Large intestine (tissue), 12 donors: ENCODE measurements around the gene APOD. TPM values are rescaled to one million over a fixed set of nuclear protein-coding genes. Genes with fewer than 3 reads are reported as not detected.
"Not testable (repeated sequence)": the region's sequence is repeated elsewhere in the genome, so short reads cannot be mapped to it uniquely, and the experiment has no call there.

Experiments
- DNase-seq, 2 donors: peaks; one replicate each; pipeline versions ENCODE4 v3.0.0 to v3.0.0-alpha.2; 2013
- H3K27ac ChIP-seq: one replicate; pipeline ENCODE4 v1.5.1; 2013; ENCODE audit warnings: low read length
- H3K27me3 ChIP-seq: 2 replicates; pipeline ENCODE4 v1.6.1; 2013; ENCODE audit warnings: low read length; ENCODE audit not compliant: control insufficient read depth, insufficient read depth
- H3K36me3 ChIP-seq: 2 replicates; pipeline ENCODE4 v1.6.1; 2013; ENCODE audit warnings: low read length; ENCODE audit not compliant: control insufficient read depth, insufficient read depth
- H3K4me1 ChIP-seq: one replicate; pipeline ENCODE4 v1.6.1; 2013; ENCODE audit warnings: low read length; ENCODE audit not compliant: control insufficient read depth, insufficient read depth
- H3K4me3 ChIP-seq: one replicate; pipeline ENCODE4 v1.5.1; 2013; ENCODE audit warnings: low read length
- H3K9me3 ChIP-seq: one replicate; pipeline ENCODE4 v1.6.1; 2013; ENCODE audit warnings: mild to moderate bottlenecking, low read depth, low read length, moderate library complexity; ENCODE audit not compliant: control insufficient read depth
- WGBS: methylation state at CpG from one replicate; pipeline ENCODE4 v1.1.5; 2013; ENCODE audit warnings: low lambda C conversion rate; ENCODE audit not compliant: insufficient coverage; 5-methylcytosine and 5-hydroxymethylcytosine counted together
- long read RNA-seq, 11 donors: transcript quantifications; one replicate each; lab custom pipeline, GENCODE V29; 2026
- polyA plus RNA-seq: library from polyadenylated mRNA; unstranded; fragments of 120-200 nt; gene quantifications from one replicate; pipeline ENCODE4 v1.2.1, GENCODE V29; 2013

Gene APOD
- polyA plus RNA-seq: 12.6 TPM
- long read RNA-seq, donor 1, partial matches to known transcripts: 12 of 15 reads
- long read RNA-seq, donor 1, other reads (novel, unspliced or antisense): 0 of 15 reads
- long read RNA-seq, donor 2, transcript APOD-201 (5 exons, 1,130 nt): major isoform, 5 of 29 reads
- long read RNA-seq, donor 2, partial matches to known transcripts: 23 of 29 reads
- long read RNA-seq, donor 2, other reads (novel, unspliced or antisense): 0 of 29 reads
- long read RNA-seq, donor 3: 0 reads
- long read RNA-seq, donor 4, partial matches to known transcripts: 0 of 1 reads
- long read RNA-seq, donor 4, other reads (novel, unspliced or antisense): 0 of 1 reads
- long read RNA-seq, donor 5, transcript APOD-201 (5 exons, 1,130 nt): major isoform, 10 of 19 reads
- long read RNA-seq, donor 5, partial matches to known transcripts: 9 of 19 reads
- long read RNA-seq, donor 5, other reads (novel, unspliced or antisense): 0 of 19 reads
- long read RNA-seq, donor 6, transcript APOD-201 (5 exons, 1,130 nt): major isoform, 7 of 43 reads
- long read RNA-seq, donor 6, partial matches to known transcripts: 36 of 43 reads
- long read RNA-seq, donor 6, other reads (novel, unspliced or antisense): 0 of 43 reads
- long read RNA-seq, donor 7, transcript APOD-201 (5 exons, 1,130 nt): major isoform, 5 of 18 reads
- long read RNA-seq, donor 7, partial matches to known transcripts: 13 of 18 reads
- long read RNA-seq, donor 7, other reads (novel, unspliced or antisense): 0 of 18 reads
- long read RNA-seq, donor 8, transcript APOD-201 (5 exons, 1,130 nt): major isoform, 39 of 63 reads
- long read RNA-seq, donor 8, partial matches to known transcripts: 24 of 63 reads
- long read RNA-seq, donor 8, other reads (novel, unspliced or antisense): 0 of 63 reads
- long read RNA-seq, donor 9, transcript APOD-201 (5 exons, 1,130 nt): major isoform, 18 of 48 reads
- long read RNA-seq, donor 9, partial matches to known transcripts: 30 of 48 reads
- long read RNA-seq, donor 9, other reads (novel, unspliced or antisense): 0 of 48 reads
- long read RNA-seq, donor 10, transcript APOD-201 (5 exons, 1,130 nt): major isoform, 6 of 53 reads
- long read RNA-seq, donor 10, partial matches to known transcripts: 47 of 53 reads
- long read RNA-seq, donor 10, other reads (novel, unspliced or antisense): 0 of 53 reads
- long read RNA-seq, donor 11, transcript APOD-201 (5 exons, 1,130 nt): major isoform, 13 of 26 reads
- long read RNA-seq, donor 11, partial matches to known transcripts: 13 of 26 reads
- long read RNA-seq, donor 11, other reads (novel, unspliced or antisense): 0 of 26 reads

DNA sequence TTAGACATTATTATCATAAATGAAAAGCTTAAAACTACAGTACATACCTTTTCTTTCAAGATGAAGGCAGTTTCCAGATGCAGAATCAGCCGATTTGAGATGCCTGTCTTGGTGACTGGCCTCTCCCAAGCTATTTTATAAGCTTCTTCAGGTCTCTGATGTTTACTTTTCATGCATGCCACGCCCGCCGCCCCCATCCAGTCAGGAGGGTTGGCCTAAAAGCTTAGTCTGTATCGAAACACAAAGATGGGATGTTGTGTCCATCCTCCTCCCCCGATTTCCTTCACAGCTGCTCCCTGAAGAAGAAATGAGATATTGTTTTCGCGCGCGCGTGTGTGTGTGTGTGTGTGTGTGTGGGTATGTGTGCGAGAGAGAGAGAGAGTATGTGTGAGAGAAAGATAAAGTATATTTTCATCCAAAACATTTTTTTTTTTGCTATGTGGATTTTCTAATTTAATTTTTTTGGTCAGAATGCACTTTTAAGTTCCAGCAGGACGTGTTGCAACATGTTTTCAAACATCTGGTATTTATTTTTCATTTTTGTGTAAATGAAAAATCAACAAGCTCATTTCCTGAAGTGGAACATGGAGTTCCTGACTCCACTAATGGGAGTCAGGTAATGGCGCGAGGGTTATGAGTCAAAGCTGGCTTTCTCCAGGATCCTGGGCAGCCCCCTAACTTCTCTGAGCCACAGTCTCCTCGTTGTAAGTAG, at the start of gene APOD:
Gene APOD (minus strand): TSS at position 110 of the 712 bp plus-strand sequence. CDS start 4,479 bp downstream, outside the sequence.
- Histone ChIP-seq H3K4me3 (peak within 1 kb of the TSS; percentile 4), H3K9me3 (peaks cover 6% of the 10 kb centered on the region), H3K27me3 (no peaks in the 10 kb centered on the region), H3K36me3 (no peaks in the 10 kb centered on the region), H3K27ac (peak within 1 kb of the TSS; percentile 65), H3K4me1 (peaks cover 17% of the 10 kb centered on the region)
- 43% methylated on average over 1 of the region's 16 CpGs for WGBS
- DNase-seq: peak in 1 of 2 donors; percentile 62

DNA sequence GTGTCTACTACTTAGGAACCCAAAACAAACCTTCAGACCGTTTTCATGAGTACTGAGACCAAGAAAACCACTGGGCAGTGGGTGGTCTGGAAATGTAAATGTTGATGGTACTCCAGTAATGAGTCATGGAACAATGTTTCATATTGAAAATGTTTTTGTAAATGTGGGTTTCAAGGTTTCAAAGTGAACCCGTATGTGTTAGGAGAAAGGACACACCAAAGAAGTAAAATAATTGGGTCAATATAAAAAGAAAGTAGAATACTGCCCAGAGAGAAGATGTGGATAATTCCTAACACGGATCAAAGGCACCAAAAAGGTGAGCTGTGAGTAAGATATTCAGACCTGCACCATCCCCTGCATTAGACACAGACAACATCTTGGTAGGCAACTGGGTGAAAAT, 49.6 kb upstream of the APOD start:
- H3K36me3 ChIP-seq, H3K27me3 ChIP-seq, H3K4me1 ChIP-seq, H3K4me3 ChIP-seq, H3K27ac ChIP-seq, H3K9me3 ChIP-seq, DNase-seq: not testable (repeated sequence)
- 86% methylated on average over 1 of the region's 3 CpGs for WGBS

DNA sequence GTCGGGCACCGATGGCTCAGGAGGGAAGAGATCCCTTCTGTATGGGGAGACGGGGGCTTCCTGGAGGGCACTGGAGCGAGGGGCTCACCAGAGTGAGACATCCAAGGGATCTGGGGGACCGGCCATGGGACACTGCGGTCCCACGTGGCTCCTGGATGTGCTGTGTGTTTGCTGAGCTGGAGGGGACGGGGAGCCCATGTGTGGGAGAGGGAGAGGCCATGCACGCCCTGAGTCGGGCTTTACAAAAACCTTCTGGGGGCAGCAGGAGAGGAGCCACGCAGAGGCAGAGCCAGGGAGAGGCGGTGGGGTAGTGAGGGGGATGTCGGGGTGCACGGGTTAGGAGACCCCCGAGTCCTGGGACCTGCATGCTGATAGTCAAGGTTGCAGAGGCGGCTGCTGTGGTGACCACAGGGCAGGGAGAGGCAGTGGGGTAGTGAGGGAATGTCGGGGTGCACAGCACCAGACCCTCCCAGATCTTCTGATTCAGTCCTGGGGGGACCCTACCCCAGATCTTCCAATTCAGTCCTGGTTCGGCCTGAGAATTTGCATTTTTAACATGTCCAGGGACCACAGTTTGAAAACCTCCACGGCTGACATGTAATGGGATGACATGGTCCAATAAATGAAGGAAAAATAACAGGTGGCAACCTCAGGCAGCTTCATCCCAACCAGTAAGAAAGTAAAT, 48.9 kb upstream of the APOD start:
- not testable (repeated sequence) for H3K9me3 ChIP-seq, H3K4me3 ChIP-seq, H3K27ac ChIP-seq, H3K4me1 ChIP-seq, H3K36me3 ChIP-seq, H3K27me3 ChIP-seq, DNase-seq
- WGBS: 100% methylated on average over 1 of the region's 19 CpGs

DNA sequence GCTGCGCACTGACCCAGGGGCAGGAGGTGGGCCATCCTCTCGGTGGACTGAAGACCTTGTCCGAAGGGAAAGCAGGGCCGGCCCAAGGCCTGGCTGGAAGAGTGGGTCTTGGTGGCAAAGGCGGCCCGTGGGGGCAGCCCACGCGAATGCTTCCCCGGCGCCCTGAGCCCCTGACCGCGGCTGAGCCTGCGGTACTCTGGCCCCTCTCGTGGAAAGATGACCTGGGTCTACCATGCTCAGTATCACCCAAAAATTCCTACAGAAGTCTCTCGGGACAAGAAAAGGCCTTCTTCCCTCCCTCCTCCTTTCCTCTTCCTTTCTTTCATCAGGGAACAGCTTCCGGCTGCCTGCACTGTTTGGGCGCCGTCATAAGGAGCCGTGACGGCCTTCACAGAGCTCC, 48.3 kb upstream of the APOD start:
- not testable (repeated sequence) for H3K4me3 ChIP-seq, H3K9me3 ChIP-seq, DNase-seq, H3K27me3 ChIP-seq, H3K4me1 ChIP-seq, H3K27ac ChIP-seq, H3K36me3 ChIP-seq
- whole genome bisulfite sequencing: no CpG with 5 or more reads among the region's 20 CpGs

DNA sequence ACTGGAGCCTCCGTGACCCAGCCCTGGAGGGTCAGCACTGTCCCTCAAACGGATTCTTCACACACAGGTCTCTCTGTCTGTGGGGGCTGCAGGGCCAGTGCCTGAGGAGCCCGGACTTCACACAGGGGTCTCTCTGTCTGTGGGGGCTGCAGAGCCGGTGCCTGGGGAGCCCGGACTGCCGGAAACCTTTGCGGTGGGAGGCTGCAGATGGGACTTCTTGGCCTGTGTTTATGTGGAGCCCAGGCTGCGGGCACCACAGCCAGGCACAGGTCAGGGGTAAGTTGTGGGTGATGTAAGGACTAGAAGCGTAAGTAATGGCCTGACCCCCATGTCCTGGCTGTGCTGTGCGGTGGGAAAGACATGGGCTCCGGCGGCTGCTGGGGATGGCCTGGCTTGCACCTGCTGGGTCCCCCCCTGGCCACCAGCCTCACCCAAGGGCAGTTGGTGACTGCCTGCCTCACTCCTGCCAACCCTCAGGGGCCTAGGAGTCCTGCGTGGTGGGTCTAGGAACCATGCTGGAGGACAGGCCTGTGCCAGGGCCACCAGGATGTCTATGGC, 47.3 kb upstream of the APOD start:
- H3K36me3 ChIP-seq, H3K4me1 ChIP-seq, H3K4me3 ChIP-seq, H3K9me3 ChIP-seq, DNase-seq, H3K27me3 ChIP-seq, H3K27ac ChIP-seq: not testable (repeated sequence)
- WGBS: no CpG with 5 or more reads among the region's 13 CpGs

DNA sequence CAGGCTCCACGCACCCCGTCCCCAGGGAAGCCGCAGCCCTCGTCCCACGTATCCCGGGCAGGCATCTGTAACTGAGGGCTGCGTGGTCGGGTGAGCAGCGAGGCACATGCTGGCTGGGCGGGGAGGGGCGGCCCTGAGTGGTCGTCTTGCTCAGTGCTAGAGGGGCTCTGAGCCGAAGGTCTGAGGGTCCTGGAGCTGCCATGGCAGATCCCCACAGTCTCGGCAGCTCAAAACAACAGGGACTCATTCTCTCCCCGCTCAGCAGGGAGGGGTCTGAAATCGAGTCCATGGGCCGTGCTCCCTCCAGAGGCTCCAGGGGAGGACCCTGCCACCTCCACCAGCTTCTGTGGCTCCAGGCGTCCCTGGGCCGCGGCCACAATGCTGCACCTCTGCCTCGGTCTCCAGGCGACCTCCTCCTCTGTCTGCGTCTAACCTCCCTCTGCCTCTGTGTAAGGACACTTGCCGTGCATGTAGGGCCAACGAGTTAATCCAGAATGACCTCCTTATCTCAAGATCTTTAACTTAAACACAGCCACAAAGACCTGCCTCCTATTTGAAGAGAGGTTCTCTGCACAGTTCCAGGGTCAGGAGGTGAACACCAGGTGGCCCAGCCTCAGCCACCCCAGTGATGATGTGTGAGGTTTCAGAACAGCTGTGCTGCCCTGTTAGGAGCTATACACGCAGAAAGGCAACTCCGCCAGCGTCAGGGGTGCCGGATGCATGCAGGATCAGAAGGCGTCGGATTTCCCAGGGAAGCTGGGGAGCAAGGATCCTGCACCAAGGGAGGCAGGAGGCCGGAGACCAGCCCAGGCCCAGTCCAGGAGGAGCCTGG, 46.6 kb upstream of the APOD start:
- H3K36me3 ChIP-seq, H3K4me1 ChIP-seq, H3K27me3 ChIP-seq, H3K27ac ChIP-seq, H3K9me3 ChIP-seq, H3K4me3 ChIP-seq, DNase-seq: not testable (repeated sequence)
- WGBS: no CpG with 5 or more reads among the region's 32 CpGs

DNA sequence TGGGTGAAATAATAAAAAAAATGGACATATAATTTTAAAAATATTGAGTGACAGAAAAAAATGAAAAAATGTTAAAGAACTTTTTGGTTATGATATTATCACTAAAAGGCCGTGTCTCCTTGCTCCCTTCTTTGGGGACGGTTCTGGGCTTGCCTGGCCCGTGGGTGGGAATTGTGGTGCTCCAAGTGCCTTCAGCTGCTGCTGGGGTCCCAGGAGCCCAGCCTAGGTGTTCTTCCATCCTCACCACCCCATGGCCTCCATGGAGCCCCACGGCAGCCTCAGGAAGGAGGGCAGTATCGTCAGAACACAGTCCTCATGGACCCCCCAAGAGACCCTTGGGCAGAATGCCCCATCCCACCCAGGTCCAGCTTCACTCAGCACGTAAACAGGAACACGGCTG, 45.9 kb upstream of the APOD start:
- WGBS: no CpG with 5 or more reads among the region's 7 CpGs
- DNase-seq: not testable (repeated sequence)

DNA sequence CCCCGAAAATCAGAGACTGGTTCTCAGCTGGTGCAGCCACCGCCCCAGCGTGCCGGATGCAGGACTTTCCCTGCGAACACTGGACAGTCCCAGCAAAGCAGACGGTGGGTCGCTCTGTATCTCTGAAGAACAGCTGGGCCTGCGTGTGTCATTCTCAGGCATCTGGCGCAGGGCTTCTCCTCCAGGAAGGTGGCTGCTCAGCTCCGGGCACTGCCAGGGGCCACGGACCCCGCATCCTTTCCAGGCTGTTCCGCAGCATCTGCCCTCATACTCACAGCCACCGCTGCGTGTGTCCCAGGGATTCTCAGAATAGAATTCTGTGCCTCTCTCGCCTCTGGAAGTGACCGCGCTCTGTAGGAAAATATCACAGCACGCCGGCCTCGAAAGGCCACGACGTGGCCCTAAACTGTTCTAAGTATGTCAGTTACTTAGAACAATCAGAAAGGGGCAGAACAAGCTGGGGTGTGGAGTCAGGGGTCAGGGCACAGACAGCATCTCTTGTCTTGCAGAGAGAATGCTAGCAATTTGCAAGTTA, 44.7 kb upstream of the APOD start:
- H3K4me1 ChIP-seq, H3K36me3 ChIP-seq, H3K27me3 ChIP-seq, H3K27ac ChIP-seq, DNase-seq, H3K9me3 ChIP-seq, H3K4me3 ChIP-seq: not testable (repeated sequence)
- no CpG with 5 or more reads among the region's 23 CpGs for WGBS

More for the DNA sequence above, 45.9 kb upstream of the APOD start:
- H3K27ac ChIP-seq, H3K4me1 ChIP-seq, H3K9me3 ChIP-seq, H3K36me3 ChIP-seq, H3K4me3 ChIP-seq, H3K27me3 ChIP-seq: not testable (repeated sequence)
